Activated CD4-positive, alpha-beta T cell treated with anti-CD3 and anti-CD28 coated beads, Interleukin-2, amount 10 ng/mL, durations not matched to agents 7 days and 5 days (primary cell): Measurements from ENCODE around the gene LY9. TPM values are rescaled to one million over a fixed set of nuclear protein-coding genes. Genes with fewer than 3 reads are reported as not detected.

Experiments
- CTCF ChIA-PET: fragments of 350-600 bp; sonication (Branson Sonifier 250); formaldehyde crosslinking; loops from one replicate; lab custom pipeline; 2021; ENCODE audit warnings: antibody characterized with exemption; lab: Charles Lee
- POLR2A ChIA-PET: fragments of 350-600 bp; sonication (Branson Sonifier 250); formaldehyde crosslinking; loops from one replicate; lab custom pipeline; 2021; ENCODE audit warnings: antibody characterized with exemption; lab: Charles Lee
- DNase-seq: peaks from one replicate; pipeline ENCODE4 v3.0.0-alpha.2; 2020
- H3K27ac Mint-ChIP-seq: one replicate; pipeline ENCODE4 v1.8.0; 2021; ENCODE audit warnings: mild to moderate bottlenecking, moderate library complexity, mixed read lengths
- H3K27me3 Mint-ChIP-seq: one replicate; pipeline ENCODE4 v1.8.0; 2021; ENCODE audit warnings: mixed read lengths
- H3K36me3 Mint-ChIP-seq: one replicate; pipeline ENCODE4 v1.8.0; 2021; ENCODE audit warnings: low read depth, mixed read lengths
- H3K4me1 Mint-ChIP-seq: one replicate; pipeline ENCODE4 v1.8.0; 2021; ENCODE audit warnings: mixed read lengths
- H3K4me3 Mint-ChIP-seq: one replicate; pipeline ENCODE4 v1.8.0; 2021; ENCODE audit warnings: mild to moderate bottlenecking, moderate library complexity, mixed read lengths
- H3K9me3 Mint-ChIP-seq: one replicate; pipeline ENCODE4 v1.8.0; 2021; ENCODE audit warnings: mixed read lengths
- total RNA-seq, 2 experiments: library from RNA; stranded (reverse); gene quantifications; one replicate each; pipeline ENCODE4 v1.2.3, GENCODE V29; 2021

The LY9 gene
- total RNA-seq, 2 experiments from 2014 or later = 45.9 to 49.0 TPM

DNA sequence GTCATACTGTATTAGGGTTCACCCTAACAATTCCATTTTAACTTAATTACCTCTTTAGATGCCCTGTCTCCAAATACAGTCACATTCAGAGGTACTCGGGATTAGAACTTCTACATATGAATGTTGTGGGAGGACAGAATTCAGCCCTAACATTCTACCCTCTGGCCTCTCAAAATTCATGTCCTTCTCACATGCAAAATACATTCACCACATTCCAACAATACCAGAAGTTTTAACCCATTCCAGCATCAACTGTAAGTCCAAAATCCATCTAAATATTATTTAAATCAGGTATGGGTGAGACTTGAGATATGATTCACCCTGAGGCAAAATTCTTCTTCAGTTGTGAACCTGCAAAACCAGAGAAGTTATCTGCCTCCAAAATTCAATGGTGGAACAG, 14.5 kb downstream of the LY9 start:
- H3K36me3 Mint-ChIP-seq = peaks cover 79% of the 10 kb centered on the region
- H3K9me3 Mint-ChIP-seq = peaks cover 17% of the 10 kb centered on the region
- no peak overlapping the region for H3K27ac Mint-ChIP-seq
- no peak overlapping the region for H3K4me3 Mint-ChIP-seq
- H3K27me3 Mint-ChIP-seq = no peaks in the 10 kb centered on the region
- DNase-seq = no peak
- CTCF ChIA-PET = no interaction called here
- POLR2A ChIA-PET = no interaction called here
- H3K4me1 Mint-ChIP-seq = peaks cover 17% of the 10 kb centered on the region

DNA sequence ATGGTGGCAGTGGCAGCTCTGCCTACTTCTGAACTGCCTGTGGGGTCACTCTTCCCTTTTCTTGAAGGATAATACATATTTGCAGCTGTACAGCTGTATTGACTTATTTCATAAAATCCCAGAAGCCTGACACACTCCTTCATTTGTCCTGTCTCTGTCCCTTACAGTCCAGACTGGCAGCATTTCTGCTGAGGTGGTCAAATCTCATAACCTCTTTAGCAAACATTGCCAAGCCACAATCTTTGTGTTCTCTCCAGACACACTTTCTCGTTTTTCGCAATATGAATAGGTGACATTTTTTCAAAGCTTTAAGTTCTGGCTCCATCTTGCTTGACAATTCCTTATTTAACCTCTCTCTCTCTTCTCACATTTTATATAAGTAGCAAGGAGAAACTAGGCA, 15.2 kb downstream of the LY9 start:
- POLR2A ChIA-PET = no interaction called here
- peaks cover 12% of the 10 kb centered on the region for H3K9me3 Mint-ChIP-seq

DNA sequence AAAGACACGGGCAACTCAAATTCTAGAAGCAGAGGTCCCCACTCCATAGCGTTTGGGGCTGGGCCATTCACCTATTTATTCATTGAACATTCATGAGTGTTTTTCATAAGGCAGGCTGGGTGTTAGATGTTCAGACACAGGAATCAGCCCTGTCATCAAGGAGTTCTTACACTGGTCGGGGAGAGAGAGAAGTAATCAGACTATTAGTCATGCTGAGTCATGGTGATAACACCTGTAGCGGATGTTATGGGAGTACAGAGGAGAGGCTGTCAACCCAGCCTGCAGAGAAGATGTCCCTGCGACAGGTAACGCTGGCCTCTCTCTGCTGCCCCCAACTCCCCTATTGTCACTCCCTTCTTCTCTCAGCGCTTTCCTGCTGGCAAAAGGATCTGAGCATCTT, 17.2 kb downstream of the LY9 start:
- peaks cover 10% of the 10 kb centered on the region for H3K4me1 Mint-ChIP-seq
- ChIA-PET CTCF (interaction anchor here (0.5 to 1.6 kb wide), 2 partner anchors 17 to 114 kb away, joined by 3 read pairs; no protein-coding TSS in a partner anchor), POLR2A (no interaction called here)
- no peak overlapping the region for H3K27ac Mint-ChIP-seq
- peaks cover 65% of the 10 kb centered on the region for H3K36me3 Mint-ChIP-seq
- DNase-seq = no peak
- no peaks in the 10 kb centered on the region for H3K9me3 Mint-ChIP-seq
- H3K4me3 Mint-ChIP-seq = no peak overlapping the region
- no peaks in the 10 kb centered on the region for H3K27me3 Mint-ChIP-seq

More for the DNA sequence above, 15.2 kb downstream of the LY9 start:
- Mint-ChIP-seq H3K27me3 (no peaks in the 10 kb centered on the region), H3K4me3 (no peak overlapping the region), H3K27ac (no peak overlapping the region), H3K4me1 (peaks cover 15% of the 10 kb centered on the region), H3K36me3 (peaks cover 78% of the 10 kb centered on the region)
- DNase-seq = no peak
- CTCF ChIA-PET = interaction anchor here (0.9 to 1.4 kb wide), 4 partner anchors 9 to 140 kb away, joined by 3 to 4 read pairs (median 3); no protein-coding TSS in a partner anchor

DNA sequence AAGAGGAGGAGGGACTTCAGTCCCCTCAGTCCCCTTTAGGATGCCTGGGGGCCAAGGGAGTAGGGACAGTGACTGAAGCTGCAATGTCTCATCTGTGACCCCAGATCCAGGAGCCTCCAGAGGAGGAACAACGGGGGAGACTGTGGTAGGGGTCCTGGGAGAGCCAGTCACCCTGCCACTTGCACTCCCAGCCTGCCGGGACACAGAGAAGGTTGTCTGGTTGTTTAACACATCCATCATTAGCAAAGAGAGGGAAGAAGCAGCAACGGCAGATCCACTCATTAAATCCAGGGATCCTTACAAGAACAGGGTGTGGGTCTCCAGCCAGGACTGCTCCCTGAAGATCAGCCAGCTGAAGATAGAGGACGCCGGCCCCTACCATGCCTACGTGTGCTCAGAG, 18.3 kb downstream of the LY9 start:
- Mint-ChIP-seq H3K36me3 (peaks cover 70% of the 10 kb centered on the region), H3K4me1 (peaks cover 10% of the 10 kb centered on the region), H3K27me3 (no peaks in the 10 kb centered on the region), H3K4me3 (no peak overlapping the region), H3K9me3 (no peaks in the 10 kb centered on the region), H3K27ac (no peak overlapping the region)
- ChIA-PET POLR2A (no interaction called here), CTCF (interaction anchor here (1.6 kb wide), 1 partner anchor 18 kb away, joined by 3 read pairs; no protein-coding TSS in a partner anchor)
- no peak for DNase-seq

DNA sequence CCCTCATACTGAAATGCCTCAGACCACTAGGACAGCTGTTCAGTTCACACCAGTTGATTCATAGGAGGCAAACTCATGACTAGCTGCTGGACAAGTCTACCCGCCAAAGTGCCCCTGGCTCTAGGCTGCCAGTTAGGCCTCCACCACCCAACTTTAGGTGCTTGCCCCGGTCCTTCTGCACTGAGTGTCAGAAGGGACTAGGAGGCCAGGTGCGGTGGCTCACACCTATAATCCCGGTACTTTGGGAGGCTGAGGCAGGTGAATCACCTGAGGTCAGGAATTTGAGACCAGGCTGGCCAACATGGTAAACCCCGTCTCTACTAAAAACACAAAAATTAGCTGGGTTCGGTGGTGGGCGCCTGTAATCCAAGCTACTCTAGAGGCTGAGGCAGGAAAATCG, 18.9 kb downstream of the LY9 start:
- peaks cover 68% of the 10 kb centered on the region for H3K36me3 Mint-ChIP-seq

DNA sequence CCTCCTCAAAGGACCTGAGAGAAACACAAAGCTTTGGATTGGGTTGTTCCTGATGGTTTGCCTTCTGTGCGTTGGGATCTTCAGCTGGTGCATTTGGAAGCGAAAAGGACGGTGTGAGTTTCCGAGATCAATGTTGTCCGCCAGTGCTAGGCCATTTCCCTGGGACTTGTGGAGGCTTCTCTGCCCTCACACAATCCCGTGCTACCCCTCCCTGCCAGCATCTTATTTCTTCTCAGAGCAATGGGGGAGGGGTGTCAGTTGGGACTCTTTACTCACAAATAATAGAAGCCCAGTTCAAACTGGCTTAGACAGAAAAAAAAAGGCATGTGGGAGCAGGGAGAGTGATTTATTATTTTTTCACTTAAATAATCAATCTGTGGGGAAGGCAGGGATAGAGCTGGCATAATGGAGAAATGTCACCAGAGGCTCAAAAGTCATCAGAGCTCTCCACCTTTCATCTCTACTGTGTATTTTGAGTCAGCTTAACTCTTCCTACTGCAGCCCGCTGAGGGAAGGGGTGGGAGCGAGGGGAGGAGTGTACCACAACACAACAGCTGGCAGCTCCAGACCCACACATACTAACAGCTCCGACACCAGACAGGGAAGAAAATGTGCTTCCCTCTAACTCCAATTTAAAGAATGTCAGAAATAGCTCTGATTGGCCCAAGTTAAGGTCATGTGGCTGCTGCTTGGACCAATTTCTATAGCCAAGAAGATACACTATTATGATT, 22.4 kb downstream of the LY9 start:
- Mint-ChIP-seq H3K36me3 (peaks cover 49% of the 10 kb centered on the region), H3K4me1 (peaks cover 3% of the 10 kb centered on the region), H3K9me3 (no peaks in the 10 kb centered on the region), H3K27me3 (no peaks in the 10 kb centered on the region), H3K27ac (peak overlapping the region; percentile 68), H3K4me3 (no peak overlapping the region)
- ChIA-PET CTCF (interaction anchor here (0.7 to 1.4 kb wide), 10 partner anchors 12 to 137 kb away, joined by 3 to 6 read pairs (median 4); no protein-coding TSS in a partner anchor), POLR2A (interaction anchor here (0.8 kb wide), 1 partner anchor 192 kb away, joined by 4 read pairs; no protein-coding TSS in a partner anchor)
- DNase-seq = no peak

More for the DNA sequence above, 18.9 kb downstream of the LY9 start:
- no peak for DNase-seq
- ChIA-PET CTCF (interaction anchor here (1.5 kb wide), 1 partner anchor 47 kb away, joined by 4 read pairs; no protein-coding TSS in a partner anchor), POLR2A (no interaction called here)
- Mint-ChIP-seq H3K4me3 (no peak overlapping the region), H3K9me3 (no peaks in the 10 kb centered on the region), H3K27ac (no peak overlapping the region), H3K4me1 (peaks cover 10% of the 10 kb centered on the region), H3K27me3 (no peaks in the 10 kb centered on the region)

DNA sequence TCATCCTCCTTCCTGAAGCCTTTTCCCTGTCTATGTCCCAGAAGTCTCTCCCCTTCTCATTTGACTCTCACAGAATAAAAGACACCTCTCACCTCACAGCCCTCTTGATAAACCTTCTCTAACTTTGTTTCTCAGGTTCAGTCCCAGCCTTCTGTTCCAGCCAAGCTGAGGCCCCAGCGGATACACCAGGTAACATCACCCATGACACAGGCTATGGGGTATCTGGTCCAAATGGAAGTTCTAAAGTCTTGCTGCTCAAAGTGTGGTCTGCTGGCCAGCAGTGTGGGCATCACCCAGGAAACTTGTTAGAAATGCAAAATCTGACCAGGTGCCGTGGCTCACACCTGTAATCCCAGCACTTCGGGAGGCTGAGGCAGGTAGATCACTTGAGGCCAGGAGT, 23.2 kb downstream of the LY9 start:
- Mint-ChIP-seq H3K36me3 (peaks cover 45% of the 10 kb centered on the region), H3K27me3 (no peaks in the 10 kb centered on the region), H3K4me3 (no peak overlapping the region), H3K27ac (no peak overlapping the region), H3K4me1 (no peaks in the 10 kb centered on the region), H3K9me3 (no peaks in the 10 kb centered on the region)
- POLR2A ChIA-PET = interaction anchor here (0.8 kb wide), 1 partner anchor 191 kb away, joined by 4 read pairs; no protein-coding TSS in a partner anchor
- no peak for DNase-seq
- CTCF ChIA-PET = interaction anchor here (0.7 to 1.4 kb wide), 6 partner anchors 11 to 138 kb away, joined by 3 to 5 read pairs (median 4); no protein-coding TSS in a partner anchor

DNA sequence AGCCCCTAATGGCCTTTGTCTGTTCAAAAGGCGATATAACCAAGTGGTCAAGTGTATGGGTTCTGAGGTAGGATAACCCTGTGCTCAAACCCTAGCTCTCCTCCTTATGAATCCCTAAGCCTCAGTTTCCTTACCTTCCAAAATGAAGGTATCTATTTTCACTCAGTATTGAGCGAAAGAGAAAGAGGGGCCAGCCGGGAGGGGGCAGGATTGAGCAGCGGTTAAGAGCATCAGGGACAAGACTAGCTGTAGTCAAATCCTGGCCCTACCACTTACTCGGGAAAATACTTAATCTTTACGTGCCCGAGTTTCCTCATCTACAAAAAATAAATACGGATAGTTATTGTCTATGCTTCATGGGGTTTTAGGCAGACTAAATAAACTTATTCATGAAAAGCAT, 25.7 kb downstream of the LY9 start:
- ChIA-PET CTCF (interaction anchor here (0.7 to 1.1 kb wide), 6 partner anchors 10 to 141 kb away, joined by 3 to 4 read pairs (median 3); no protein-coding TSS in a partner anchor), POLR2A (no interaction called here)
- DNase-seq = no peak
- no peaks in the 10 kb centered on the region for H3K9me3 Mint-ChIP-seq
- H3K27me3 Mint-ChIP-seq = no peaks in the 10 kb centered on the region
- H3K27ac Mint-ChIP-seq = no peak overlapping the region
- H3K4me3 Mint-ChIP-seq = no peak overlapping the region
- H3K36me3 Mint-ChIP-seq = peaks cover 45% of the 10 kb centered on the region
- no peaks in the 10 kb centered on the region for H3K4me1 Mint-ChIP-seq

DNA sequence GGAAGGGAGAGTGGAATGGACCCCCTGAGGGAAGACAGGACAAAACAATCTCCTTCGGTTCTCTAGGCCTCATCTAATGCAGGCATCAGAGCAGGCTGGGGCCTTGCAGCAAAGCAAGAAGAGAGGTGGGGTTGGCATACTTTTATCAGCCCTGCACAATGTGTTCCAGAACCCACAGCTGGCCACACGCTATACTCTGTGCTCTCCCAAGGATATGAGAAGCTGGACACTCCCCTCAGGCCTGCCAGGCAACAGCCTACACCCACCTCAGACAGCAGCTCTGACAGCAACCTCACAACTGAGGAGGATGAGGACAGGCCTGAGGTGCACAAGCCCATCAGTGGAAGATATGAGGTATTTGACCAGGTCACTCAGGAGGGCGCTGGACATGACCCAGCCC, 27.3 kb downstream of the LY9 start:
- CTCF ChIA-PET = interaction anchor here (0.7 to 1.7 kb wide), 4 partner anchors 11 to 128 kb away, joined by 3 to 5 read pairs (median 4); no protein-coding TSS in a partner anchor
- POLR2A ChIA-PET = no interaction called here
- no peak overlapping the region for H3K27ac Mint-ChIP-seq

DNA sequence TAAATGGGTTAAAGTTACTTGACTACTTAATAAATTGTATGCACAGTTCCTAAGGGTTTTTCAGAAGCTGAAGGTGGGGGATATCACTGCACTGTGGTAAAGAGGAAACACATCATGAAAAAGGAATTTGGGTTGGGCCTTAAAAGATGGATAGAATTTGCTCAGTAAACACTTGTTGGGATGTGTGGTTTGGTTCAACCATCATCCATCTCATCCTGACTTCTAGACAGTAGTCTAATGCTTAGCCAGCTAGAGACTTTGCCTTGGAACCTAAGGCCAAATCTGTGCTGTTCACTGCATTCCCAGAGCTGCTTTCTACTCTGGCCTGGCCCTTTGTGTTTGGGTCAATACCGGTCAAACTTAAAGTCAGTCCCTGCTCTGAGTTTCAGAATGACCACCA, 30.6 kb downstream of the LY9 start:
- peaks cover 8% of the 10 kb centered on the region for H3K4me1 Mint-ChIP-seq

More for the DNA sequence above, 27.3 kb downstream of the LY9 start:
- Mint-ChIP-seq H3K27me3 (no peaks in the 10 kb centered on the region), H3K9me3 (no peaks in the 10 kb centered on the region), H3K4me1 (no peaks in the 10 kb centered on the region), H3K36me3 (peaks cover 49% of the 10 kb centered on the region), H3K4me3 (no peak overlapping the region)
- no peak for DNase-seq

DNA sequence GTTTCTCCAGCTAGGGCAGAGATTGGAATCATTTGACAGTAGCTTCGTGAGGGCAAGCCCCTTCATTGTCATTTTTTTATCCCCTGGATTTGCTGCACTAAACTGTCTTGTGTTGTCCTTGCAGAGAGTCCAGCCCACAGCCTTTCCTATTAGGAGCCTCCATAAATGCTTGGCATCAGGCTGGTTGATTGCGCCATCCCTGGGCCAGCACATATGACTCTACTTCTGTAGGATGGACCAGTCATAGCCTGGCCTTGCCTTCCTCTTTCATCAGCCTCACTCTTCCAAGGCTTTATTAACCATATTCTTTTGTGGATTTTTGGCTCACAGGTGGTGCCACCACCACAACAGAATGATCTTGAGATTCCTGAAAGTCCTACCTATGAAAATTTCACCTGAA, 31.4 kb downstream of the LY9 start:
- H3K4me1 Mint-ChIP-seq = peaks cover 8% of the 10 kb centered on the region
- no peak for DNase-seq
- no peak overlapping the region for H3K4me3 Mint-ChIP-seq
- POLR2A ChIA-PET = no interaction called here
- no peaks in the 10 kb centered on the region for H3K9me3 Mint-ChIP-seq
- H3K27ac Mint-ChIP-seq = no peak overlapping the region
- H3K36me3 Mint-ChIP-seq = peaks cover 32% of the 10 kb centered on the region
- H3K27me3 Mint-ChIP-seq = no peaks in the 10 kb centered on the region
- CTCF ChIA-PET = interaction anchor here (1.7 to 2.3 kb wide), 3 partner anchors 8 to 146 kb away, joined by 3 to 6 read pairs (median 5); no protein-coding TSS in a partner anchor

More for the DNA sequence above, 30.6 kb downstream of the LY9 start:
- Mint-ChIP-seq H3K36me3 (peaks cover 32% of the 10 kb centered on the region), H3K4me3 (no peak overlapping the region), H3K27ac (no peak overlapping the region), H3K9me3 (no peaks in the 10 kb centered on the region), H3K27me3 (no peaks in the 10 kb centered on the region)
- POLR2A ChIA-PET = no interaction called here
- CTCF ChIA-PET = interaction anchor here (1.7 to 2.3 kb wide), 3 partner anchors 9 to 145 kb away, joined by 3 to 6 read pairs (median 5); no protein-coding TSS in a partner anchor
- DNase-seq = no peak

DNA sequence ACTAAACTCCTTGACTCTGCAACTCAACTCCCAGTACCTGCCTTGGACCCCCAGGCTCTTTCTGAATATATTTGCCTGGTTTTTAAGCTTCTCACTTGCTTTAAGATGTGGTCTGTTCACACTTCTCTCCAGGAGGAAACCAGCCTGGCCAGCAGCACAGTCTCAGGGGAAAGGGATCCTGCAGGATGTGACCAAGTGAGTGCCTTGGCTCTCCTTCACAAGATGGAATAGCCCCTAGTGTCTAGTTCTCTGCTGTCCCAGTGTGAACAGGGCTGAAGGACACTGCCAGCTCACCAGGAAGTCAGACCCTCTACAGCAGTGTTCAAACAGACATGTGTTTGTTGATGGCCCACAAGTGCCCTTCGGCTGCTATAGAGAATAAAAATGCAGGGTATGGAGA, 33.8 kb downstream of the LY9 start:
- Mint-ChIP-seq H3K36me3 (peaks cover 22% of the 10 kb centered on the region), H3K4me1 (peaks cover 19% of the 10 kb centered on the region), H3K27me3 (no peaks in the 10 kb centered on the region), H3K9me3 (no peaks in the 10 kb centered on the region), H3K27ac (no peak overlapping the region), H3K4me3 (no peak overlapping the region)
- DNase-seq = no peak
- POLR2A ChIA-PET = no interaction called here
- CTCF ChIA-PET = interaction anchor here (0.6 to 3.0 kb wide), 7 partner anchors 11 to 150 kb away, joined by 3 to 14 read pairs (median 4); partner anchors contain the start of gene ITLN2
